ENCODE results near the gene PRDM12.

PRDM12 gene

DNA sequence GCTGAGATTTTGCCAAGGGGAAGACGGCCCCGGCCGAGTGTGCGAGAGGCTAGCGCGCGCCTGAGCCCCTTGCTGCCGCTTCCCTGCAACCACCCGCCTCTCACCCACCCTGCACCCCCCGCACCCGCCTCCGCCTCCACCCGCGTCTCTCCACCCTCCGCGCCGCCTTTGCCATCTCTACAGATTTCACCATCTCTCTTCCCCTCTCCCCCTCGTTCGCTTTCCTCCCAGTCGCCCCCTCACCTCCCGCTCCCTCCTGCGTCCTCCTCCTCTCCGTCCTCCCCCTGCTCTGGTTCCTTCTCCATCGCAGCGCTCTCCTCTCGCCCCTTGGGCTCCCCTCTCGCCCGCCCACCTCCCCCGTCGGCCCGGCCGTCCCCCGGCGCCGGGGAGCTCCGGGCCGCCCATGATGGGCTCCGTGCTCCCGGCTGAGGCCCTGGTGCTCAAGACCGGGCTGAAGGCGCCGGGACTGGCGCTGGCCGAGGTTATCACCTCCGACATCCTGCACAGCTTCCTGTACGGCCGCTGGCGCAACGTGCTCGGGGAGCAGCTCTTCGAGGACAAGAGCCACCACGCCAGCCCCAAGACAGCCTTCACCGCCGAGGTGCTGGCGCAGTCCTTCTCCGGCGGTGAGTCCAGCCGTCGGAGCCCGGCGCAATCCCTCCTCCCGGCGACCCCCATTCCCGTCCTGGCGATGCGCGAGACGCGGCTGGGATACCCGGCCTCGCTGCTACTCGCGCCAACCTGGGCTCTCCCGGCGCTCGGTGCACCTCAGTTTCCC lies at the start of gene PRDM12:
PRDM12 (plus strand) TSS at position 344 of the 778 bp plus-strand sequence; CDS start at position 404, 60 bp downstream.
- H3K4me3 ChIP-seq (ENCODE audit: low read depth, low read length), result no peak within 1 kb of the TSS
- peak; percentile 55 for DNase-seq (ENCODE audit: low read depth)
- TF ChIP-seq, protein P1, sequence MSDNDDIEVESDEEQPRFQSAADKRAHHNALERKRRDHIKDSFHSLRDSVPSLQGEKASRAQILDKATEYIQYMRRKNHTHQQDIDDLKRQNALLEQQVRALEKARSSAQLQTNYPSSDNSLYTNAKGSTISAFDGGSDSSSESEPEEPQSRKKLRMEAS (IDR thresholded peaks at IDR 0.05; ENCODE audit: low read depth, low read length), result no peak
- no peak for TF ChIP-seq MYC (IDR thresholded peaks at IDR 0.05; ENCODE audit: low read depth, low read length)
- TF ChIP-seq POLR2A (IDR thresholded peaks at IDR 0.05; ENCODE audit: extremely low read depth, insufficient read length), result no peak
- TF ChIP-seq, protein P2, sequence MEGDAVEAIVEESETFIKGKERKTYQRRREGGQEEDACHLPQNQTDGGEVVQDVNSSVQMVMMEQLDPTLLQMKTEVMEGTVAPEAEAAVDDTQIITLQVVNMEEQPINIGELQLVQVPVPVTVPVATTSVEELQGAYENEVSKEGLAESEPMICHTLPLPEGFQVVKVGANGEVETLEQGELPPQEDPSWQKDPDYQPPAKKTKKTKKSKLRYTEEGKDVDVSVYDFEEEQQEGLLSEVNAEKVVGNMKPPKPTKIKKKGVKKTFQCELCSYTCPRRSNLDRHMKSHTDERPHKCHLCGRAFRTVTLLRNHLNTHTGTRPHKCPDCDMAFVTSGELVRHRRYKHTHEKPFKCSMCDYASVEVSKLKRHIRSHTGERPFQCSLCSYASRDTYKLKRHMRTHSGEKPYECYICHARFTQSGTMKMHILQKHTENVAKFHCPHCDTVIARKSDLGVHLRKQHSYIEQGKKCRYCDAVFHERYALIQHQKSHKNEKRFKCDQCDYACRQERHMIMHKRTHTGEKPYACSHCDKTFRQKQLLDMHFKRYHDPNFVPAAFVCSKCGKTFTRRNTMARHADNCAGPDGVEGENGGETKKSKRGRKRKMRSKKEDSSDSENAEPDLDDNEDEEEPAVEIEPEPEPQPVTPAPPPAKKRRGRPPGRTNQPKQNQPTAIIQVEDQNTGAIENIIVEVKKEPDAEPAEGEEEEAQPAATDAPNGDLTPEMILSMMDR (IDR thresholded peaks at IDR 0.05; ENCODE audit: low read depth, low read length), result no peak

DNA sequence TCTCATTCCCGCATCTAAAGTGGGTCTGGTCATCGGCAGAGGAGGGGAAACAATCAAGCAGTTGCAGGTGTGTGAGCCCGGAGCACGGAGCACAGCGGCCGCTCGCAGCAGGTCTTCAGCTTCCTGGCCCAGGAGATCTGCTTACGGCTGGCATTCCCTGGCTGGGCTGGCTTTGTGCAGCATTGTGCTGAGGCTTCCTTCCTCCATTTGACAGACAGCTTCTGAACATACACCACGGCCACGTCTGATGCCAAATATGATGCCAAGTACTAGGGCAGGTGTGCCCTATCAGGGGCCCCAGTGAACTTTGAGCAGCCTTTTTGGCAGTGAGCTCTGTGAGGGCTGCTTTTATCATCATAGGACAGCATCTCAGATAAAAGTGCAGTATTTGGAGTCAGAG lies 47.9 kb upstream of the PRDM12 start:
- H3K4me3 ChIP-seq (ENCODE audit: low read depth, low read length), result no peak overlapping the region
- TF ChIP-seq, protein P1 (IDR thresholded peaks at IDR 0.05; ENCODE audit: low read depth, low read length), result no peak
- TF ChIP-seq POLR2A (IDR thresholded peaks at IDR 0.05; ENCODE audit: extremely low read depth, insufficient read length) (no peak), MYC (IDR thresholded peaks at IDR 0.05; ENCODE audit: low read depth, low read length) (no peak)
- TF ChIP-seq, protein P2 (IDR thresholded peaks at IDR 0.05; ENCODE audit: low read depth, low read length), result no peak
- no peak for DNase-seq (ENCODE audit: low read depth)

DNA sequence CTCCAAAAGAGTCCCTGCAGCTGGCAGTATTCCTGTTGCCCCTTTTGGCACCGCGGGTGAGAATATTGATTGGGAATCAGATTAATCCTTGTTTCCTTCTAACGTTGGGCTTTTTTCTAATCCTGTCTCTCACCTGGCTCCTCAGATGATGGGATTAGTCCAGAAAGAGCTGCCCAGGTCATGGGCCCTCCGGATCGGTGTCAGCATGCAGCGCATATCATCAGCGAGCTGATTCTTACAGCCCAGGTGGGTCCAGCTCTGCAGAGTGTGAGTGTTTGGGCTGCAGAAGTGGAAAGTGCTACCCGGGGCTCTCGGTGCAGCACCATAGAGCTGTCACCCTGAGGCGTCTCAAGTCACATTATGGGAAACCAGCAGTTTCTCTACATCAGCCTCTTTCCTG lies 40.9 kb upstream of the PRDM12 start:
- TF ChIP-seq, protein P1 (IDR thresholded peaks at IDR 0.05; ENCODE audit: low read depth, low read length), result no peak
- no peak for TF ChIP-seq MYC (IDR thresholded peaks at IDR 0.05; ENCODE audit: low read depth, low read length)
- TF ChIP-seq, protein P2 (IDR thresholded peaks at IDR 0.05; ENCODE audit: low read depth, low read length), result no peak
- TF ChIP-seq POLR2A (IDR thresholded peaks at IDR 0.05; ENCODE audit: extremely low read depth, insufficient read length), result no peak
- no peak overlapping the region for H3K4me3 ChIP-seq (ENCODE audit: low read depth, low read length)
- no peak for DNase-seq (ENCODE audit: low read depth)

DNA sequence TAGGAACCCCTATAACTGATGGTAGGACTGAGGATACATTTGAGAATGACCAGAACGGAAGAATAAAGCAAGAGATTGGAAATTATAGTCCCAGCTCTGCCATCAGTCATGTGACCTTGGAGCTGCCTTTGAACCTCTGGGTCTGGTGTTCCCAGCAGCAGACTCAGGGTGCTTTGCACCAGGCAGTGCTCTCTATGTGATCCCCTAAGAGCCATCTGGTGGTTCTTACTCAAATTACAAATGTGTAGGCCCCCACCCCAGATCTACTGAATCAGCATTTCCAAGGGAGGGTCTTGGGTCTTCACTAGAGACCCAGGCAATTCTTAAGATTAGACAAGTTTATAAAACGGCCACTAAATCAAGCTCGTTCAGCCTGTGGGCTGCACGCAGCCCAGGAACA lies 40.2 kb upstream of the PRDM12 start:
- no peak overlapping the region for H3K4me3 ChIP-seq (ENCODE audit: low read depth, low read length)
- TF ChIP-seq, protein P2 (IDR thresholded peaks at IDR 0.05; ENCODE audit: low read depth, low read length), result no peak
- DNase-seq (ENCODE audit: low read depth), result no peak

DNA sequence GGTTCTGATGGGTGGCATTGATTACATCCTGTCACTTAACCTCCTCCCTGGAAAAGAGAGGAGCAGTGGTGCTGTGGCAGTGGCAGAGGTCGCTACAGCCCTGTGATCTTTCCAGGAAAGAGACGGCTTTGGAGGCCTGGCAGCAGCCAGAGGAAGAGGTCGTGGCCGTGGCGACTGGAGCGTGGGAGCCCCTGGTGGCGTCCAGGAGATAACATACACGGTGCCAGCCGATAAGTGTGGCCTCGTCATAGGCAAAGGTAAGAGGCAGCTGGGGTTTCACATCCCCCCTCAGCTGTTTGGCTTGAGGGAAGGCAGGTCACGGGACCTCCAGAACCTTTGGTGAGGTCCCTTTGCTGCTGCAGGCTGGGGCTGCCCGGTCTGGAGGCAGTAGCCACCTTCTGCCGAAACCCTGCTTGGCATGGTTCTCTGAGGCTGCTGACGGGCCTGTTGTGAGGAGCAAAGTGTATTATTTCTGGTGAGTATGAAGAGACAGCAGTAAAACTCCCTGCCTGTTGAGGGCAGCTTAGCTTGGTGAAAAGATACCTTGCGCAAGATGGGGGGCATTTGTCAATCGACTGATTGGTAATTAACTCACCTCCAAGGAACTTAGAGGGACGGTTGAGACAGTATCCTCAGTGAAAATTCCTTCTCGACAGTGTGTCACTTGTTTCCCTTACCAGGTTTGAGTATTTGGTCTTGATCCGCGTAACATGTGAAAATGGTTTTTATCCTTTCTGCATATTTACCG lies 38.0 kb upstream of the PRDM12 start:
- DNase-seq (ENCODE audit: low read depth), result no peak
- H3K4me3 ChIP-seq (ENCODE audit: low read depth, low read length), result no peak overlapping the region
- TF ChIP-seq MYC (IDR thresholded peaks at IDR 0.05; ENCODE audit: low read depth, low read length) (no peak), POLR2A (IDR thresholded peaks at IDR 0.05; ENCODE audit: extremely low read depth, insufficient read length) (no peak)
- TF ChIP-seq, protein P2 (IDR thresholded peaks at IDR 0.05; ENCODE audit: low read depth, low read length), result no peak
- TF ChIP-seq, protein P1 (IDR thresholded peaks at IDR 0.05; ENCODE audit: low read depth, low read length), result no peak

Measured in NB4 (cell line).